Hematopoietic multipotent progenitor cell treated with erythropoietin and hydrocortisone succinate and interleukin-3 and kit ligand, for 6 days (in vitro differentiated cells): ENCODE results near the gene CCDC57.

Source experiments
- DNase-seq: peaks from one replicate; pipeline ENCODE4 v3.0.0-alpha.2; 2015

Gene CCDC57

DNA sequence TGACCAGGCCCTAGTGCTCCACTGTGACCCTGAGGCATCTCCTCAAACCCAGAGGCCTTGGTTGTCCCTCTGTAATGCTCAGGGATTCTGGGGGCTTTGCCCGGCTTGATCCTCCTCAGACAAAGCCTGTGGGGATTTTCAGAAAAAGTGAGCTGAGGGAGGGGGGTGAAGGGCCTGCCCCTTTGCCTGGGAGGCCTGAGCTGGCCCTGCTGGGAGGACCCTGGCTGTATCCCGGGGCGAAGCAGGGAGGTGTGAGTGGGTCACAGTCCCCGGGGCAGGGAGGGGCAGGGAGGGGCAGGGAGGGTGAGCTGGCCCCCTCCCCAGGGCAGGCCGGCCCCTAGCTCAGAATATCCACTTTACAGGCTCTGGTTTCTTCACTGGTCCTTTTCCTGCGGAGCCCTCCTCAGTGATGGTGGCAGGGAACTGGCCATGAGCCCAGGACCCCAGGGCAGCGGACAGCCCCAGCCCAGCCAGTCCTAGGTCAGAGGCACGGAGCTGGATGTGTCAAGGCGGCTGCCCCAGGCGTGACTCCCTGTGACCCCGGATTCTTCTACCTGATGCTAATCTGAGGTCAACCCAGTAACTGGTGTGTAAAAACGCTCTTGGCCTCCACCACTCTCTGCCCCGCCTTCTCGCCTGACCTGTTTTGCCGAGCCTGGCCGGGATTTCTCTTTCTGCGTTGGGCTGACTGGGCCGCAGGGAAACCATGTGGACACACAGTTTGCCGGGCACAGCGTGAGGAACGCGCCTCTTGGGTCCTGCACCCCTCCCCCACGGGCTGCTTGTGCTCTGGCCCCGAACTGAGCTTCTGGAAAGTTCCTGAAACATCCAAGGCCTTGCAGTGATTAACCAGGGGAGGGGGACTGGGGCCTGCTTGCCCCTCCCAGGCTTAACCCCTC, 108.8 kb downstream of the CCDC57 start:
- no peak for DNase-seq

DNA sequence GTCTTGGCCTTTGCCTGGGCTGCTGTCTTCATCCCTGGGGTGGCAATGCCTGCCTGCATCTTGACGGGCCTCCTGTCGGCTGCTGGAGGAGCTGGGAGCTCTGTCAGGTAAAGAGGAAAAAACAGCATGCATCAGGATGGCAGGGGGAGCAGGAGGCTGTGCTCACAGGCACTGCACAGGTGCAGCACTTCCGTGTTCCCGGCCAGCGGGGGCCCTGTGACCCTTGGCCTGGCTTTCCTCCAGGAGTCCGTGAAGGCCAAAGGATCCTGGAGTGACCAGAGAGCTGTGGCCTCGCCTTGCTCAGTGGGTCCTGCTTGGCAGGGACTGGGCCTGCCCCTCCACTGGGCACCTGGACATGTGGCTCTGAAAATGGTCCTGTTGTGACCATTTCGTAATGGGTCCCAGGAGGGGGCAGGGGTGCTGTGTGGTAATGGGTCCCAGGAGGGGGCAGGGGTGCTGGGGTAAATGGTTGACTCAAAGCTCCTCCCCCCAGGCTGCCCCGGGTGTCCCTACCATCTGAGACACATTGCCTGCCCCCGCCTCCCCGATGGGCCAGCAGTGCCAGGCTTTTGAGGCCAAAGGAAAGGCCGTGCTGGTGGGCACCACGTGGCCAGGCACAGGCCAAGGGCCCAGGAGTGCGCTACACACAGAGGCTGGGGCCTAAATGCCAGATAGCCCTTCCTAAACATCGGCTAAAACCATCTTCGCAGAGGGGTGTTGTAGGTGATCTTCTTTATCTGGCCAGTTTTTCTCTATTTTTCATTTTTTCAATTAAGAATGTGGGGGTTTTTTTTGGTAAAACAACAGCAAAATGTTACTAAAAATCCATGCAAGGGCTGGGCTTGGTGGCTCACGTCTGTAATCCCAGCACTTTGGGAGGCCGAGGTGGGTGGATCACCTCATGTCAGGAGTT, 110.6 kb downstream of the CCDC57 start:
- no peak for DNase-seq

DNA sequence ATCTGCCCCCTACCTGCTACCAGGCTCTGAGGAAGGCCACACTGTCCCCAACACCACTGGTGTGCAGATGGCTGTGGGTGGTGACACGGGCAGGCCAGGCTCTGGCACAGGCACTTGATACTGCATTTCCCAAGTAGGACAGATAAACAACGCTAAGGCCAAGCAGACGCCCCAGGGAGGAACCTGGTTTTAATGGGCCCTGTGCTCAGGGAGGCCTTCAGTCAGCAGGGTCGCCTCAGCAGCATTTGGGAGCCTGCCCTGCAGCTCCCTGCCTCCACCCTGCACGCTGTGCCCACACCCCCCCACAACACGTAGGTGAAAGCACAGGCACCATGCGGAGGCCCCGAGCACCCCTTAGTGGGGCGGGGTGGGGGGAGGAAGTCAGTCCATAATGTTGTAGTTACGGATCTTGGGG, 111.3 kb downstream of the CCDC57 start:
- peak; percentile 49 for DNase-seq

DNA sequence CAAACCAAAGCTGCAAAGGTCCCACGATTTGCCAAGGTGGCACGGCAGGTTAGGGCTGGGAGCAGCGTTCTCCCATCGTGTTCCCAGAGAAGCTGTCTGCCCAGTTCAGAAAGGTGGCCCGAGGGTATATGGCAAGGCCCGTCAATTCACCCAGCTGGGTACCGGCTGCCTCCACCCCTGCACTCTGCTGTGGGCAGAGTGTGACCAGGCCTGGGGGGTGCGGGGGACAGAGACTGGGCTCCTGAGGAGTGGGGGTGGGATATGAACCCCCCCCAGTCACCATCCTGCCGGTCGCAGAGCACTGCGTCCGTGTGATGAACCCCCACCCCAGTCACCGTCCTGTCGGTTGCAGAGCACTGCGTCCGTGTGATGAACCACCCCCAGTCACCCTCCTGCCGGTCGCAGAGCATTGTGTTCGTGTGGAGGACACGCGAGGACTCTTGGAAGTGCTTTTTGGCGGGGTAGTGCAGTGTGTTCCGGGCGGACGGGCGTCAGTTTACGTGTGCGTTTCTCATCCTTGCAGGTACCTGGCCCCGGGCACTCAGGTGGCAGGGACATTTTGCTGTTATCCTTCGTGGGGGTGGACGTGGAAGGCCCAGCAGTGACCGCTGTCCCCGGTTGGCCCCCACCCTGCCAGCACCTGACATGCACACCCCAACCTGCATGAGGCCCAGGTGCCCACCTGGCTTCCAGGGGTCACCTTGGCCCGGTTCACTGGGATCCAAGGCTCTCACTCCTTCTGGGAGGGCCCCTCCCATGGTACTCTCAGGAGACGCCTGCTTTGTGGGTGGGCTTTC, 111.9 kb downstream of the CCDC57 start:
- DNase-seq, result no peak

DNA sequence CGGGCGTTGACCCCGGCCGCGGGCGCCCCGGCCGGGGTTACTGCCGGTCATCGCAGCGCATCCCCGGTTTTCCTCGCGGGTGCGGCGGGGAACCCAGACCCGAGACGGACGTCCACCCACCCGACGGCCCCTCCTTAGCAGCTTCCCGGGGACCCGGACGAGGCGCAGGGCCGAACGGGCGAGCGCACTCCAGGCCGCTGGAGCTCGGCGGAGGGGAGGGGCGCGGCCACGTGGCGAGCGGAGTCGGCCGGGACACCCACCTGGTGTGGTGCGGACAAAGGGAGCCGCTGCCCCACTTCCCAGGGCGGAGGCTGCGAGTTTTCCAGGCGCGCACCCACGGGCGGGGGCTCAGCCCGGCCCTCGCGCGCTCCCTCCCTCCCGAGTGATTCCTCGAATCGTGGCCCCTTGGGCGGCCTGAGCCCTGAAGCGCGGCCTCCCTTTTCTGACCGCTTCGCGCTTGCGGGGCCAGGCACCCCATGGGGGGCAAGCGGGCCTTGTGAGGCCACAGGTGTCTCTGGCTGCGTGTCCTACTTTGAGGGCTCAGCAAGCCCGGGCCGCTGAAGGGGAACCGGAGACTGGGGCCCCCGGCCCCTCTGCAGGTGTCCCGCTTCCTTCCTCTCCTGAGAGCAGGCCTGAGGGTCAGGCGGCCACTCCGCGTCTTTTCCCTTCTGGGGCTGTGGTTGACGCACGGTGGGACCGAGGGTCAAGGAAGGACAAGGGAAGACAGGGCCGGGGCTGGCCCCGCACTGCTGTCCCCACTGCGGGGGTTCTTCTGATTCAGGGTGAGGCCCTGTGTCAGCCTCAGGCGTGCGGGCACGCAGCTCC, 113.5 kb downstream of the CCDC57 start:
- DNase-seq, result no peak

DNA sequence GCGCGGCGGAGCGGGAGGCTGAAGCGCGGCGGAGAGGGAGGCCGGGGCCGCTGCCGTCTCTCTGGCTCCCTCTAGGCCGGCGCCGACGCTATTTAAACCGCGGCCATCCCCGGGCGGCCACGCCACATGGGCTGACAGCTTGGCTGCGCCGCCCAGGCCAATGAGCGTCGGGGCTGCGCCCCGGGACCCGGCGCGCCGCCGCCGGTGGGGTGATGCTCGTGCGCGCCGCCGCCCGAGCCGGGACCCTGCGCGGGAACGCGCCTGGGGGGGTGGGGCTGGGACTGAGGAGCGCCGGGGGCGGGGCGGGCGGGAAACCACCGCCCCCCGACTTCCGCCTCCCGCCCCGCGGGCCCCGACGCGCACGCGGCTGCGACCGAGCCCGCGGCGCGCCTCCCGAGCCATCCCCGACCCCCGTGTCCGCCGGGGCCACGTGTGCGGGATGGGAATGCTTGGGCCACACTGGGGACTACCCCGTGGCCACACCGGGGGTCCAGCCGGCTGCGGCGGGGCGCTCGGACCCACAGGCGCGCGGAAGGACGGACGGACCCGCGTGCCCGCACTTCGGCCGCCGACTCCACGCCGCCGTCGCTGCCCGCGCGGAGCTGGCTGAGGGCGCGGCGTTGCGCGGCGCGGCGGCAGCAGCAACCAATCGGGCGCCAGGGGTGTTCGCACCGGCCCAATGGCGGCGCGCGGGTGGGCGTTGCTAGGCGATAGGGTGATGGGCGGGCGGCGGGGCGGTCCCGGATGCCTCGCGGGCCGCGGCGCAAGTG, 114.3 kb downstream of the CCDC57 start, which contains the start of gene FASN:
FASN (minus strand) TSS at position 68 of the 770 bp plus-strand sequence. CDS start 1,791 bp downstream, outside the sequence.
- peak; percentile 96 for DNase-seq

DNA sequence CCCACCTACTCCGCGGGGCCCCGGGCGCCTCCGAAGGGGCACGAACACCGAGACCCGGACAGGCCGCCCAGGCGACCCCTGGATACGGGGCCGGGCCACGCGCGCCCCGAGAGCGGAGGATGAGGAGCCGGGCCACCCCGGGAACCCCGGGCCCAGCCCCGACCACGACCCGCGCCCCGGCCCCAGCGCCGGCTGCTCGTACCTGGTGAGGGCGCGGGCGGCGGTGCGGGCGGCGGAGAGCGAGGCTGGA, 114.8 kb downstream of the CCDC57 start:
- DNase-seq, result no peak

DNA sequence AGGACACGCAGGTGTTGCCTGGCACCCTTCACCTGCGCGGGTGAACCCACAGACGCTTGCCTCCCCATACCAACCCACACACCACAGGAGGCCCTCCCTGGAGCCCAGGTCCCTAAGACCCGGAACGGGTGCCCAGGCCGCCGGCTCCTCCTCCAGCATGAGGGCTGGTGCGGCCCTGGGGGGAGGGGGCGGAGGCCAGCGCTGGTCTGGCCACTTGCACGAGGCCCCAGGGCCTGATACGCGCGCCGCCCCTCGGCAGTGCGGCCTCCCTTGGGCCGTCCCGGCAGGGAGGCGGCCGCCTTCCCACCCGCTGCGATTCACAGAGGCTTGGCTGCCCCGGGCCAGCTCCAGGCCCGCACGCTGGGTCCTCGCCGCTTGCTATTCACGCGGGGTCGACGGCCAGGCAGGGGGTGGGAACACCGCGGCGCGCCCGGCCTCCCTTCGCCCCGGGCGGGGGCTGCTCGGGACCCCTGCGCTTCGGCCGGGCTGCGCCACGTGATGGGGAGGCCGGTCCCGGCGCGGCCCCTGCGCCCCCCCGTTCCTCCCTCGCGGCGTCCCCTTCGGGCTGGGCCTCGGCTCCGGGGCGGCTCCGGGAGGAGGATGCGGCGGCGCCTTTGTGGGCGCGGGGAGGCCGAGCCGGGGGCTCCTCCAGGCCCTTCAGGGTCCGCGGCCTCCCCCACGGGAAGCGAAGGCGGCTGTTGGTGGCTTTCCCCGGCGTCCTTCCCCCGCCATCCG, 115.3 kb downstream of the CCDC57 start:
- peak; percentile 68 for DNase-seq

DNA sequence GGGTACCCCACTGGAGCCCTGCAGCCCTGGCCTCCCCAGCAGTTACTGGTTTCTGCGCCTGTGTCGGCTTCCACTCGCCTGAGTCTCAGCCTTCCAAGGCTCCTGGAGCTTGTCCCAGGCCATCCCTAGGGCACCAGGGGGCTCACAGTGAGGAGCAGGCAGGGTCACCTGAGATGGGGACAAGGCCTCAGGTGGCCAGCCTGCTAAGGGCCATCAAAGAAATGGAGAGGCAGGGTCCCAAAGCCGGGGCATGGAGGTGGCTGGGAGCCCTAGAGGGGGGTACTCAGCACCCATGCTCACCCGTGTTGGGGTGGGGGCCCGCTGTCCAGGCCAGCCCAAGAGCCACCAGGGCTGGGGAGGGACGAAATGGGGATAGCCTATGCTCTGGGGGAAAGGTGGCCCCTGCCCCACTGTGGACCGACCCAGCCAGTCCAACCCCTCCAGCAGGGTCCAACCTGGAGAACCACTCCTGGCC, 115.9 kb downstream of the CCDC57 start:
- no peak for DNase-seq

DNA sequence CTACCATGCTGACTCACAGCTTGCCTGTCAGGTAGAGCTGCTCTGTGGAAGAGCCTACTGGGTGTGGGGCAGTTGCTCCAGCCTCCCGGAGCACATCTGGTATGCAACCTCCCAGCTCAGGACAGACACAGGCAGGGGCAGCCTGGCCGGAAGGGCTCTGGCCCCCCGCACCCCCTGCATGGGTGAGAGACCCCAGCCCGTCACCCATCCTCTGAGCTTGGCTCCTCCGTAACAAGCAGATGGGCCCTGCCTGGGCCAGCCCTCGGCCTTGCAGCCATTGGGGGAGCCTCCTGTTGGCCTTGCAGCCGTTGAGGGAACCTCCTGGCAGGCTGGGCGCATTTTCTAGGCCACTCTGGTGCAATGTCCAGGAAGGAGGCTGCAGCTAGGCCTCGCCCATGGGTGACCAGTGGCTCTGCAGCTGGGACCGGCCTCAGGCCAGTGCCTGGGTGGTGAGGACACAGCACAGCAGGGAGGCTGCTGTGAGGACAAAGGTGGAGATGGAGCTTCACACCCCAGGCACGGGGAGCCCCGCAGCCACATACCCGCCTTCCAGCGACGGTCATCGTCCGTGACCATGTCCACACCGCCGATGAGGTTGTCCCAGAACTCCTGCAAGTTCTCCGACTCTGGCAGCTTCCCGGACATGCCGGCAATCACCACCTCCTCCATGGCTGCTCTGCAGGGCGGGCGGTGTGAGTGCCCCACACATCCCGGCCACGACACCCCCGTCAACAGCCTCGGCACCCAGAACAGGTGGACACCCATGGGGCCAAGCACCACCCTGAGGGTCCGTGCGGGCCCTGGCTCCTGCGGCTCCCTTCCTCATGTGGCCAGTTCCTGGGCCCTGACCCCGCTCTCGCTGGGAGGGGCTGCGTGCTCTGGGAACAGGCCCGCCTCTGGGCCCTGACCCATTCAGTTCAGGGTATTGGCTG, 116.6 kb downstream of the CCDC57 start:
- DNase-seq, result no peak

DNA sequence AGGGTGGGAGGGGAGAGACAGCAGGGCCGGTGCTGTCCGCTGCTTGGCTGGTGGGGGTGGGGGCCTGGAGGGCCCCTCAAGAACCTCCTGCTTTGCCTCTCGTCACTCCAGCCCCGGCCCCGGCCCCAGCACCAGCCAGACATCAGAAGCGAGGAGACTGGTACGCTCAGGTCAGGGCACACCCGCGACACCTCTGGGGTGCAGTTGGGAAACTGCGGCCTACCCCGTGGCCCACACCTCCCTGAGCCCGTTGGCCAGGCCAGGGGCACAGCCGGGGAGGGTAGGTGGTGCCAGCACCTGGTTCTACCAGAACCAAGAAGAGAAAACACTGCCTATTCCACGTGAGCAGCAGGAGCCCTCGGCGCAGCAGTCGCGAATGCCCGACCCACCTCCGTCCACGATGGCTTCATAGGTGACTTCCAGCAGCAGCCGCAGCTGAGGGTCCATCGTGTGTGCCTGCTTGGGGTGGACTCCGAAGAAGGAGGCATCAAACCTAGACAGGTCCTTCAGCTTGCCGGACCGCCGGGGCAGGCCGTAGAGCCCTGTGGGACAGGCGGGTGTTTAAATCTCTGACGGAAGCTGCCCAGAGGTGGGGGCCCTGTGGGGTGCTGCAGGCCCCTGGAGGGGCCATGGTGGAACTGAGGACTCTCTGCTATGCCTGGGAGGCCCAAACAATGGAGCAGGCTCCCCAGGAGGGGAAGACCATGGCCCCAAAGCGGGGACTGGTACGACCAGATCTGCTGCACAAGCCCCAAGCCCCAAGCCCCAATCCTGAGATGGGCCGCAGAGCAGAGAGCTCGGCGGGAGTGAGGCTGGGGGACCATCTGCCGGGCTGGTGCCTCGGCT, 117.5 kb downstream of the CCDC57 start:
- DNase-seq, result no peak

DNA sequence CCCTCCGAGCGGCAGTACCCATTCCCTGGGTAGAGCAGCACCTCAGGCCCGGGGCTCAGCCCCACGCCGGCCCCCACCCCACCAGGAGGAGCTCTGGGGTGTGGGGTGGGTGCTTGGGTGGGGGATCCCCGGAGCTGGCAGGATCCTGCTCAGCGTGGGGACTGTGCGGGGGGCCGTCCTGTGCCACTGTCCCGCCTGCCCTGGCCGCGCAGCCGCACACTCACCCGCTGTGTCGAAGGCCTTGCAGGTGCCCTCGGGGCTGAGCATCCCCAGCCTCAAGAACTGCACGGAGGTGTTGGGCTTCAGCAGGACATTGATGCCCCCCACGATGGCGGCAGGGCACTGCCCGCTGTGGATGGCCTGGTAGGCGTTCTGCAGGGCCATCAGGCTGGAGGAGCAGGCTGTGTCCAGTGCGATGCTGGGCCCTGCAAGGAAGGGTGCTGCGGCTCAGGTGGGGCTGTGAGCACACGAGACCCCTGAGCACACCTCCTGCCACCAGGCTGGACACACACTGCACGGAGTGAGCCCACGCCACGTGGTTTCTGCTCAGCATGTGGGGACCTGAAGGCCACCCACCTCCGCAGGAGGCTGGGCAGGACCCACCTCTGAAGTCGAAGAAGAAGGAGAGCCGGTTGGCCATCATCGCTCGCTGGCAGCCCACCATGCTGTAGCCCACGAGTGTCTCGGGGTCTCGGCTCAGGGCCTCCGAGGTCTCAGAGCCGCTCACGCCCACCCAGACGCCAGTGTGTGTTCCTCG, 119.5 kb downstream of the CCDC57 start:
- DNase-seq, result no peak

DNA sequence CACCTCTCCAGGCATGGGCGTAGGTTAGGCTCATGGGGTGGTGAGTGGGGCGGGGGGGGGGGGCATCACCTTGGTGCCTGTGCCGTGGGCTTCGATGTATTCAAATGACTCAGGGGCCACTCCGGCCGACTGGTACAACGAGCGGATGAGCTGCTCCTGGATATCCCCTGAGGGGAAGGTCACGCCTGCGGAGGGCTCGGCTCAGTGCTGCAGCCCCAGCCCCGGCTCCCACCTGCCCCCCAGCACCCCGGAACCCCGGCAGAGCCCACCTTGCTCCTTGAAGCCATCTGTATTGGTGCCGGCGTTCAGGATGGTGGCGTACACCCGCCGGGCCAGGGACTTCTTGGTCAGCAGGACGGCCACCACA, 120.0 kb downstream of the CCDC57 start:
- no peak for DNase-seq

DNA sequence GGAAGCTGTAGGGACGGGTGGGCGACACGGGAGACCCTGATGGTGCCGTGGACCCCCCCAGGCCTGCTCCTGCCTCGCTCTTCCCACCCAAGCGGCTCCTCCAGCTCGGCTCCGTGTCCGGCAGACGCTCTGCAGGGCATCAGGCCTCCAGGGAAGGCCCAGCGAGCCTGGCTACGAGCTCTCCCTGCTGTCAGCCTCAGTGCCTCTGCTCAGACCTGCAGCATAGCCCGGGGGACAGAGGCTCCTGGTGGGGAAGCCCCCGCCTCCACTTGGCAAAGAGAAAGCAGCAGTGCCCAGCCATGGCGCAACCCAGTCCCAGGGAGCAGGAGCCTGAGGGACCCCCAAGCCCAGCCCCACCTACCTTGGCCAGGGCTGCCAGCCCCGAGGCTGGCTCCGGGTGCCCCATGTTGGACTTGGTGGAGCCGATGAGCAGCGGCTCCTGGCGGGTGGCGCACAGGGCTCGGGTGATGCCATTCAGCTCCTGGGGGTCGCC, 120.5 kb downstream of the CCDC57 start:
- no peak for DNase-seq

DNA sequence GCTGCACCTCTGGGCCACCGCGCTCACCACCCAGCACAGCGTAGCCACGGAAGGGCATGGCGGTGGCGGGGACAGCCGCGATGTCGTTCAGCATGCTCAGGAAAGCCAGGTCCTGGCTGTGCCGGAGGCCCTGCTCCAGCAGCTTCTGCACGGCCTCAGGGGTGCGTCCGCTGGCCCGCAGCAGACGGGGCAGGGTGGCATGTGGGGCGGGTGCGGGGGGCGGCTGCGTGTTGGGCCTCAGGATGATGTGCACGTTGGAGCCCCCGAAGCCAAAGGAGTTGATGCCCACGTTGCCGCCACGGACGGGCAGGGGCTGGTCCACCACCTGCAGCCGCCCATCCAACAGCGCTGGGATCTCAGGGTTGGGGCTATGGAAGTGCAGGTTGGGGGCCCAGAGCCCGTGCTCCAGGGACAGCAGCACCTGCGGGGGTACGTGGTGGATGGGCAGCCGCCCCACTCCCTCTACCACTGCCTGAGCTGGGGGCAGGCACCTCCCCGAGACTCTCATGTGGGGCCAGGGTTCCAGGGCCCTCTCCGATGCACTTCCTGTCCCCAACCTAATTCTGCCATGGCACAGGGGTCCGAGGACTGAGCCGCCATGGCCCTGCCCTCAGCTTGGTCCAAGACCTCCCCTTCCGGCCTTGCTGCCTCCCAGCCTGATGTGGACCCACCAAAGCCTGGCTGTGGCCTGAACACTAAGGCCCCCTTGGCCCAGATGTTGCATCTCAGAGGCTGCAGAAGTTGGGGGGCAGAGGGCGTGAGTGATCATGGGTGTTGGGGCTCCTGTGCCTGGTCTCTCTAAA, 121.2 kb downstream of the CCDC57 start:
- no peak for DNase-seq

DNA sequence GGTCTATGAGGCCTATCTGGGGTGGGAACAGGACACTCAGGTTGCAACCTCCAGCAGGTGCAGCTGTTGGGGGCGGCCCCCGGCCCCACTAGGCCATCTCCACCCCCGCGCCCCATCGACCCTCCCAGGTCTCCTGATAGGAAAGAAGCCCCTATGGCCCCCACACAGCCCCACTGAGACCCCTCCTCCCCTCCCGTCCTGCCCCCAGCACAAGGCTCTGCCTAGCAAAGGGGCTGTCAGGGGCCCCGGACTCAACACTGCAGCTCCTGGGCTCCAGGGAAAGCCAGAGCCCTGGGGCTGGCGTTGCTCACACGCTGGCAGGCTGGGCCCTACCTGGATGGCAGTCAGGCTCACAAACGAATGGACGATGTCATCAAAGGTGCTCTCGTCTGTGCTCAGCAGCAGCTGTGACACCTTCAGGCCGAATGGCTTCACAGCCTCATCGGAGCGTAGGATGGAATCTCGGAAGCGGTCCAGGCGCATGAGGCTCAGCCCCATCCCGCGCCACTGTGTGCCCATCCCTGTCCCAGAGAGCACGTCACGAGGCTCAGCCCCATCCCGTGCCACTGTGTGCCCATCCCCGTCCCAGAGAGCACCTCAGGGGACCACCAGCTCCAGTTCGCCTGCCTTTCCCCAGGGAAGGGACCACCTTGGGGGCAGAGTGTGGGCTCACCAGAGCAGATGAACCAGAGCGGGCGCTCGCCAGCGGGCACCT, 121.9 kb downstream of the CCDC57 start:
- DNase-seq, result no peak
